GM21515 (cell line): ENCODE measurements around the gene PAAF1.

Experiments
- ATAC-seq: cut with Tn5 transposase; IDR thresholded peaks from one replicate; pipeline ENCODE4 v1.9.1; 2021; ENCODE audit not compliant: unreplicated experiment

Gene PAAF1

DNA sequence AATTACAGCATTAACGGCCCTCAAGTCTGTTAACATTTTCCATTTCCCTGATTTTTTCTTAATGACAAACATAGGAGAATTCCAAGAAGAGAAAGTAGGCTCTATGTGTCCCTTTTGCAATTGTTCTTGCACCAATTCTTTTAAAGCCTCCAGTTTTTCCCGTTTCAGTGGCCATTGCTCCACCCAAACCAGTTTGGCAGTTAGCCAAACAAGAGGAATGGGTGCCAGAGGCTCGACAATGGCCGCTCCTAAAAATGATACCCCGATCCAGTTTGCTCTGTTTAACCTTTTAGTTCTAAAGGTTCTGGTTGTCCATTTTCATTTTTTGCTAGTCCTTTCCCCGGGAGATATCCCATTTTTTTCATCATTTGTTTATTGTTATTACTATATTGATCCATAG lies 67.3 kb downstream of the PAAF1 start:
- ATAC-seq = no peak

- ATAC-seq = no peak
These were observed 68.1 kb downstream of the PAAF1 start for GRCh38 chr11:73944901-73945300.

- ATAC-seq = no peak
These were observed 68.6 kb downstream of the PAAF1 start for GRCh38 chr11:73945396-73945795.

DNA sequence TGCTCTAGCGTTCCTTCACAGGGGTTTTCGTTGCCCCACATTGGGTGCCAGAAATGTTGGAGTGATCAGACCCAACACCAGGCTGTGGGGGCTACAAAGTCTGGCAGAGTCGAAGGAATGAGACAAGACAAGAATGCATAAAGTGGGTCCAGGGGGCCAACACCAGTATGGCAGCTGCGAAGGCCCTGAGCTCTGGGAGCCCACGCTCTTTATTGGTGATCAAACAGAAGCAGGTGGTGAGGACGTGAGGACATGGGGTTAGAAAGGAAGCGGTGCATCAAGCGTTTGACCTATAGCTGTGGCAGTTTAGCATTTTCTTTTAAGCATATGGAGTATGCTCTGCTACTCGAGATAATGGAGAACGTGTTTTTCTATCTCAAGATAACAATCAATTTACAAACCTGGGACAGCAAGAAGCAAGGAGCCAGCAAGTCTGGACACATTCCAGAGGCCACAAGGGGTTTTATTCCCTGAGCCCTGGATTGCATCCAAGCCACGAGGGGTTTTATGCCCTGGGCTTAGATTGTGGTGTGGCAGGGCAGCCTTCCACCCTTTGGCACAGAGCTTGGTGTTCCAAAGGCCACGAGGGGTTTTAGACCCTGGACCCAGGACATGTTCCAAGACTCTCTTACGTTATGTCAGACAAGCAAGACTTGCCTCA lies 70.1 kb downstream of the PAAF1 start:
- ATAC-seq = no peak

- ATAC-seq = no peak
These were observed 72.4 kb downstream of the PAAF1 start for GRCh38 chr11:73949246-73949645.

DNA sequence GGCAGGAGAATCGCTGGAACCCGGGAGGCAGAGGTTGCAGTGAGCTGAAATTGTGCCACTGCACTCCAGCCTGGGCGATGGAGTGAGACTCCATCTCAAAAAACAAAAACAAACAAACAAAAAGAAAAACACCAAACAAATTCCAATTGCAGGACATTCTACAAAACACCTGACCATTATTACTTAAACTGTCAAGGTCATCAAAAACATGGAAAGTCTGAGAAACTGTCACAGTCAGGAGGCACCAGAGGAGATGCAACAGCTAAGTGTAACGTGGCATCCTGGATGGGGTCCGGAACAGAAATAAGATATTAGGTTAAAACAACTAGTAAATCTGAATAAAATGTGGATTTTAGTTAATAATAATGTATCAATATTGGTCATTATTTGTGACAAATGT lies 73.1 kb downstream of the PAAF1 start:
- ATAC-seq = no peak

- ATAC-seq = no peak
These were observed 74.3 kb downstream of the PAAF1 start, which contains the start of gene DNAJB13 for GRCh38 chr11:73950869-73951710. Gene DNAJB13, plus strand, starts transcription at chr11:73951026. Its CDS starts 44 bp downstream, at chr11:73951070.

DNA sequence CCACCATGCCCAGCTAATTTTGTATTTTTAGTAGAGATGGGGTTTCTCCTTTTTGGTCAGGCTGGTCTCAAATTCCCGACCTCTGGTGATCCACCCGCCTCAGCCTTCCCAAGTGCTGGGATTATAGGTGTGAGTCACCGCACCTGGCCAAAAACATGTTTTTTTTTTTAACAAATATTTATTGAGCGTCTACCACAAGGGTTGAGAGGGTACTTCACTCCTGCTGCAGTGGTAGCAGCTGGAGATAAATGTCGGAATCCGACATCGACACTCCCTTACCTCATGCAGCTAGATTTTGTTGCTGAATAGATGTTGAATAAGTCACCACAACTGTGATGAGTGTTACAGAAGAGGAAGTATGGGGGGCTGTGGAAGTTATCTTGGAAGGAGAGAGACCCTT lies 75.0 kb downstream of the PAAF1 start:
- ATAC-seq = no peak

GRCh38 chr11:73956876-73957653 lies 80.3 kb downstream of the PAAF1 start:
- no peak for ATAC-seq

GRCh38 chr11:73957654-73958361 lies 81.0 kb downstream of the PAAF1 start:
- no peak for ATAC-seq

- no peak for ATAC-seq
These were observed 81.8 kb downstream of the PAAF1 start for GRCh38 chr11:73958521-73959141.

GRCh38 chr11:73961321-73961720 lies 84.5 kb downstream of the PAAF1 start:
- ATAC-seq = no peak

DNA sequence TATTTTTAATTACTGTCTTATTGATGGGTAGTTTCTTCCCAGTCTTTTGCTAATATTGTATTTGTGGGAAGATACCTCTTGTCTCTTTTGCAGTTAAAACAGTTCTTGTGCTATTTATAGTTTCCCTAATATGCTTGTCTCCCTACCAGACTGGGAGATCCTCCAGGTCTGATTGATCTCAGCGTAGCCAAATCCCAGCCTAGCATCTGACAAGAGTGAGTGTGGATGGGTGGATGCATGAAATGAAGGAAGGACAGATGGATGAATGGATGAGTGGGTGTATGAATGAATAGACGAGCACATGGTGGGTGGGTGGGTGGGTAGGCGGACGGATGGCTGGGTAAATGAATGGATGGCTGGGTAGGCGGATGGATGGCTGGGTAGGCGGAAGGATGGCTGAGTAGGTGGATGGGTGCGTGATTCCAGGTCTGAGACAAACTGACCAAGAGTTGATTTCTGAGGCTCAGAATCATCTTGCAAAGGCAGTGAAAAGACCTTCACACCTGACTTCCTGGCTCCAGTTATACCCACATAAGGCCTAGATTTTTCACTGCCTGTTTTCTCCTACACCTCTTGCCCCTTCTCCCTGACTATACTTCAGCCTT lies 85.4 kb downstream of the PAAF1 start:
- ATAC-seq = no peak

DNA sequence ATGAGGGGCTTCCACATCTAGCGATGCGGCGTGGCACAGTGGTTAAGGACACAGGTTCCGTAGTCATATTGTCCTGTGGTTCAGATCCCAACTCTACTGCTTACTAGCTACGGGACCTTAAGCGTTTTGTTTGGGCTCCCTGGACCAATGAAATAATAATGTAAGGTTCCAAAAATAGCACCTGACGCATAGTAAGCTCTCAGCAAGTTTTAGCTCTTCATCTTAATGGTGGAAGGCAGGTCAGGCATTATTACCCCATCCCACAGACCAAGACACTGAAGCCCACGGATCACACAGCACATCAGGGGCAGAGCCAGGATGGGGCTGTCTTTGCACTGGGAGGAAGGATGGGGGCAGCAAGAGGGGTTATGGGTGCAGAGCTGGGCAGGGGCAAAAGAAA lies 87.1 kb downstream of the PAAF1 start:
- no peak for ATAC-seq

GRCh38 chr11:73965076-73965763 lies 88.4 kb downstream of the PAAF1 start:
- no peak for ATAC-seq

GRCh38 chr11:73965764-73966121 lies 88.9 kb downstream of the PAAF1 start:
- ATAC-seq = no peak

- no peak for ATAC-seq
These were observed 91.7 kb downstream of the PAAF1 start for GRCh38 chr11:73968356-73968966.

DNA sequence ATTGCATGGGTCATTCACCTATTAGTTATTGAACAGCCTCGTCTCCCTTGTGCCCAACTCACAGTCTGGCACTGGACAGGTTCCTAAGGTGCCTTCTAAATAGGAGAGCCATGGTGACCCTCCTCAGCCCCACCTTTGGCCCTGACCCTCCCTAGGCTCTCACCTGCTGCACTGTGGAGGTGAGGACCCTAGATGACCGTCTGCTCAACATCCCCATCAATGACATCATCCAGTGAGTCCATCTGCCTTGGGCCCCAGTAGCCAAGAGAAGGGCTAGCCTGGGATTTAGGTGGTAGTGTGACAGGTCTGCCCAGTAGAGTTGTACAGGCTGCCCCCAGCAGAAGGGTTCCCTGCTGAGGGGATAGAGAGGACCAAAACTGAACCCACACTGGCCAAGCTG lies 92.3 kb downstream of the PAAF1 start:
- no peak for ATAC-seq
